GM06990 (cell line): ENCODE measurements around the gene OPTC.

Experiments used
- DNase-seq: peaks from one replicate; pipeline ENCODE4 v3.0.0-alpha.2; 2011; ENCODE audit not compliant: insufficient read length; ENCODE audit errors: extremely low read depth
- H3K27me3 ChIP-seq: replicated peaks from 2 replicates; pipeline ENCODE4 v1.6.0; 2011; ENCODE audit warnings: low read length; ENCODE audit not compliant: control insufficient read depth, insufficient read depth
- H3K36me3 ChIP-seq: 2 replicates; pipeline ENCODE4 v1.5.1; 2011; ENCODE audit warnings: low read length; ENCODE audit not compliant: control insufficient read depth, insufficient read depth
- H3K4me3 ChIP-seq: replicated peaks from 2 replicates; pipeline ENCODE4 v1.5.1; 2011; ENCODE audit warnings: low read depth, mild to moderate bottlenecking, control low read depth, low read length
- TF ChIP-seq, protein P1 (sequence below): IDR thresholded peaks from 2 replicates; pipeline ENCODE4 v1.5.1; 2011; ENCODE audit warnings: low read length, control low read depth, mild to moderate bottlenecking, inconsistent platforms; ENCODE audit not compliant: insufficient read depth, poor library complexity, severe bottlenecking

OPTC gene

DNA sequence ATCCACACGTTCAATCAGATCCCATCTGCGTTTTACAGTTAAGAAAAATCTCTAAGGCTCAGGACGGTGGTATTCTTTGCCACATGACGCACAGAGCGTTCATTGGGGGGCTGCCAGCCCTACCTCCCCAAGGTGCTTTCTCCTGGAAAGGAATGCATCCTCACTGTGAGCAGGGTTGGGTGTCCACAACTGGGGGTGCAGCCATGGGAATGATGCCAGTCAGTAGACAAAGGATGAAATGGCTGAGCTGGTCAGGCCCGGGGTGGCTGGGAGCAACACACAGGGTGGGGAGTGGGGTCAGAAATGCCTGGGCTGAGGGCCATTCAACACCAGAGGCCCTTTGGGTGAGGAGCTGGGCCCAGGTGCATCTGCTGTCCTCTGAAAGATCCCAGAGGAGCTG lies 25.9 kb downstream of the OPTC start:
- TF ChIP-seq, protein P1, sequence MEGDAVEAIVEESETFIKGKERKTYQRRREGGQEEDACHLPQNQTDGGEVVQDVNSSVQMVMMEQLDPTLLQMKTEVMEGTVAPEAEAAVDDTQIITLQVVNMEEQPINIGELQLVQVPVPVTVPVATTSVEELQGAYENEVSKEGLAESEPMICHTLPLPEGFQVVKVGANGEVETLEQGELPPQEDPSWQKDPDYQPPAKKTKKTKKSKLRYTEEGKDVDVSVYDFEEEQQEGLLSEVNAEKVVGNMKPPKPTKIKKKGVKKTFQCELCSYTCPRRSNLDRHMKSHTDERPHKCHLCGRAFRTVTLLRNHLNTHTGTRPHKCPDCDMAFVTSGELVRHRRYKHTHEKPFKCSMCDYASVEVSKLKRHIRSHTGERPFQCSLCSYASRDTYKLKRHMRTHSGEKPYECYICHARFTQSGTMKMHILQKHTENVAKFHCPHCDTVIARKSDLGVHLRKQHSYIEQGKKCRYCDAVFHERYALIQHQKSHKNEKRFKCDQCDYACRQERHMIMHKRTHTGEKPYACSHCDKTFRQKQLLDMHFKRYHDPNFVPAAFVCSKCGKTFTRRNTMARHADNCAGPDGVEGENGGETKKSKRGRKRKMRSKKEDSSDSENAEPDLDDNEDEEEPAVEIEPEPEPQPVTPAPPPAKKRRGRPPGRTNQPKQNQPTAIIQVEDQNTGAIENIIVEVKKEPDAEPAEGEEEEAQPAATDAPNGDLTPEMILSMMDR, result no peak
- no peak for DNase-seq
- H3K27me3 ChIP-seq, result peaks cover 2% of the 10 kb centered on the region
- no peak overlapping the region for H3K4me3 ChIP-seq
- no peaks in the 10 kb centered on the region for H3K36me3 ChIP-seq

DNA sequence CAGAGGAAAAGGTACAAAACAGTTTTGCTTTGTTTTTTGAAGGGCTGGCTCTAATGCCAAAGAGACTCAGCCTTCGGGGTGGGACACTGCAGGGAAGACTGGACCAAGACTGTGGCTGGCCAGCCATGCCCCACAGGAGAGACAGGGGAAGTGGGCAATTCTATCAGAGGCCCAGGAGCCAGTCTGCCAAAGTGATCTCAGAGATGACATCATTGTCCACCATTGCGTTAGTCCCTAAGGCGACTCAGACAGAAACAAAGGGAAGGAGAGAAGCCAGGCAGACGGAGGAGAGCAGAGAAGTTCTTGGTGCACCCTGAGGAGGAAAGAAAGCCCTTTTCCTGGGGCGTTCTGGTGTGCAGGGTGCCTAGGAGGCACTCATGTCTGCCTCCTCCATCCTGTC lies 26.4 kb downstream of the OPTC start:
- TF ChIP-seq, protein P1, result no peak
- Histone ChIP-seq H3K27me3 (peaks cover 2% of the 10 kb centered on the region), H3K4me3 (no peak overlapping the region), H3K36me3 (no peaks in the 10 kb centered on the region)
- DNase-seq, result no peak

DNA sequence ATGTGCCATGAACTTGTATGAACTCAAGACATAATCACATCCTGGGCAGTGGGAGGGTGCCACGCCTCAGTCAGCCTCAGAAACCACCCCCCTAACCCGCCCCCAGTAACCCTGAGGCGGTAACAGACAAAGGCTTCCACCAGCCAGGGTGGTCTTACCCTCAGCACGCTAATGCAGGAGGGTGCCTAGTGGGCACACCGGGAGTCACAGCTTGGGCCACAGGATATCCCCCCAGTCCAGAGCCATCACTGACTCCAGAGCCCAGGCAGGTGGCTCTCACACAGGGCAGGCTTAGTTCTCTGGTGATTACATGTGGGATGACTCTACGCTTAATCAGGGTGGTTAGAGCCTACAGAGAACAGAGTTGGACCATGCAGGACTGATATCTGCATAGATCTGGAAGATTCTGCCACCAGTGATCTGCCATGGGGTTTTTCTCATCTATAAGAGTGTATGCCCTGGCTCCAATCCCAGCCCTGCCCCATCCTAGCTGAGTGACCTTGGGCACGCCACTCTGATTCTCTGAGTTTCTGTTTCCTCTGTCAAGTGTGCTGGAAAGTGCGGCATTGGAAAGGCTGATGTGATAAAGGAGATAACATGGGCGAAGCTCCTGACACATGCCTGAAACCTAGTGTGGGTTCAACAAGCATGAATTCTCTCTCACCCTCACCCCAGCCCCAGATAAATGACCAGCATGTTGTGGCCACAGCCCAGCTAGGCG lies 27.3 kb downstream of the OPTC start:
- TF ChIP-seq, protein P1, result no peak
- Histone ChIP-seq H3K36me3 (no peaks in the 10 kb centered on the region), H3K4me3 (no peak overlapping the region), H3K27me3 (peaks cover 2% of the 10 kb centered on the region)
- no peak for DNase-seq

DNA sequence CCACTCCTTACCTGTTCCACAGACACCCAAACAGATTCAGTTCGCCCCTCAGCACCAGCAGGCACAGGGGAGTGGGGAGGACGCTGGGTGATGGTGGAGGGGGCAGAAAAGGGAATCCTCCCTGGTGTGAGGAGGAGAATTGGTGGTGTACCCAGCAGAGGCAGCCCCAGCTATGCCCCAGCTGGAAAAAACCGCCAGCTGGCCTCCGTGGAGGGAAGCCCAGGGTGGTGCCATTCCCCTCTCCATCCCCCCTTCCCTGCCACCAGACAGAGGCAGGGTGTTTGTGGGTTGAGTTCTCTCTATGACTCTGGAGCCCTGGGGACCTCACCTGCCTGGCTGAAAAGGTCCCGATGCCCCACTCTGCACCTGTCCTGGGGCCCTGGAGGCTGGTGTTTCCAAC lies 27.9 kb downstream of the OPTC start:
- H3K36me3 ChIP-seq, result no peaks in the 10 kb centered on the region
- no peak overlapping the region for H3K4me3 ChIP-seq
- no peak for DNase-seq
- peaks cover 2% of the 10 kb centered on the region for H3K27me3 ChIP-seq
- TF ChIP-seq, protein P1, result no peak

DNA sequence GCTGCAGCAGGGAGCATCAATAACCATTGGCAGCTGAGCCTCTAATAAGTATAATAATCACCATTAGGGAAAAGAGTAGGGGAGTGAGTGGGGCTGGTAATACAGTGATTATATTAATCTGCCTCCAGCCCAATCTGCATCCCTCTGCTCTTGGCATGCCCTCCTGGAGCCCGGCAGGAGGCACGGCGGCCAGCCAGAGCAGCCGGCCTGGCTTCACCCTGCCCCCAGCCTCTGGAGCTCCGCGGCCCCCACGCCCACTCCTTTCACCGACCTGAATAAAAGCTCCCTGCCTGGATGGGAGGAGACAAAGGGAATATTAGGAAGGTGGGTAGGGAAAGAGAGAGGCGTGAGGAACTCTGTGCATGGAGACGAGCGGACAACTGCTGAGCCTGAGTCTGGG lies 28.3 kb downstream of the OPTC start:
- no peak for DNase-seq
- Histone ChIP-seq H3K4me3 (no peak overlapping the region), H3K27me3 (peaks cover 2% of the 10 kb centered on the region), H3K36me3 (no peaks in the 10 kb centered on the region)
- TF ChIP-seq, protein P1, result no peak

DNA sequence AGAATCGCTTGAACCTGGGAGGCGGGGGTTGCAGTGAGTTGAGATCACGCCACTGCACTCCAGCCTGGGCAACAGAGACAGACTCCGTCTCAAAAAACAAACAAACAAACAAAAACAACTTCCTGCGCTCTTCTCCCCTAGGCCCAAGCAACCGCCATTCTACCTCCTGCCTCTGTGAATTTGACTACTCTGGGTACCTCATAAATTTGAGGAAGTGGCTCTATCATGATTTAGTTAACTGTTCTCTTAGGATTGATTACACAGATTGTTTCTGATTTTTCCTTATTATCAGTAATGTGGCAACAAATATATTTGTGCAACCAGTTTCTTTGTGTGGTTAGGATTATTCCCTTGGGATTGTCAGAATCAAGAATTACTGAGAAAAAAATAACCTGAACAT lies 29.7 kb downstream of the OPTC start:
- H3K27me3 ChIP-seq, result peaks cover 2% of the 10 kb centered on the region
- no peak for DNase-seq
- no peak overlapping the region for H3K4me3 ChIP-seq
- TF ChIP-seq, protein P1, result no peak
- no peaks in the 10 kb centered on the region for H3K36me3 ChIP-seq
